ENCODE measurements around the gene MRLN.

DNA sequence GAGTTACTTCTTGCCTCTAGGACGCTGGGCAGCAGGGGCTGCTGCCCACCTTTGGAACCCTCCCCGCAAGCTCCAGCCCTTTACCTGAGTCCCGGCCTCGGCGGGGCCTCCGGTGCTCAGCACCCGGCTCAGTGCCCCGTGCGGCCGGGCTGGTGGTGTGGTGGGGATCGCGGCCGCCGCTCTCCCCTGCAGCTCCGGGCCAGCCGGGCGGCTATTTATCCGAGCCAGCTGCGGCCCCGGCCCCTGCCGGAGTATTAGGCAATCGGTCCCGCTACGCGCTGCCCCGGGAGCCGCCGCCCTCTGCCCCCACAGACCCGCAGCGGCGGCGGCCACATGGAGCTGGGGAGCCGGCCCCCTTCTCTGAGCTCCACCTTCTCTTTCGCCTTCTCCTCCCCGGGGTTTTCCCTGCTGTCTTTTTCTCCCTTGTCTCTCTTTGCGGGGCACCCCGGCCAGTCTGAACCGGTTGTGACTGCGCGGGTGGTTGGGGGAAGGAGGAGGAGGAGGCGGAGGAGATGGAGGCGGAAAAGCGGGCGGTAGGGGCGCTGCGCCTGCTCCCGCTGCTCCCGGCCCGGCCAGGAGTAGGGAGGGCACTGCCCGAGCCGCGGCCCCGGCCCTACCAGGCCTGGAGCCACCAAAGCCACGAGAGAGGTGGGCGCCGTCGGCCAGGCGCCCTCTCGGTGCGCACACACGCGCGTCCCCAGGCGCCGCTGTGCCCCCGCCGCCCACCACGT is 43.7 kb downstream of the MRLN start, which contains the start of gene SLC16A9:
- TF ChIP-seq POLR2A (IDR thresholded peaks at IDR 0.05): peak in 1 of 3 donors; percentile 31
- TF ChIP-seq, protein P1, sequence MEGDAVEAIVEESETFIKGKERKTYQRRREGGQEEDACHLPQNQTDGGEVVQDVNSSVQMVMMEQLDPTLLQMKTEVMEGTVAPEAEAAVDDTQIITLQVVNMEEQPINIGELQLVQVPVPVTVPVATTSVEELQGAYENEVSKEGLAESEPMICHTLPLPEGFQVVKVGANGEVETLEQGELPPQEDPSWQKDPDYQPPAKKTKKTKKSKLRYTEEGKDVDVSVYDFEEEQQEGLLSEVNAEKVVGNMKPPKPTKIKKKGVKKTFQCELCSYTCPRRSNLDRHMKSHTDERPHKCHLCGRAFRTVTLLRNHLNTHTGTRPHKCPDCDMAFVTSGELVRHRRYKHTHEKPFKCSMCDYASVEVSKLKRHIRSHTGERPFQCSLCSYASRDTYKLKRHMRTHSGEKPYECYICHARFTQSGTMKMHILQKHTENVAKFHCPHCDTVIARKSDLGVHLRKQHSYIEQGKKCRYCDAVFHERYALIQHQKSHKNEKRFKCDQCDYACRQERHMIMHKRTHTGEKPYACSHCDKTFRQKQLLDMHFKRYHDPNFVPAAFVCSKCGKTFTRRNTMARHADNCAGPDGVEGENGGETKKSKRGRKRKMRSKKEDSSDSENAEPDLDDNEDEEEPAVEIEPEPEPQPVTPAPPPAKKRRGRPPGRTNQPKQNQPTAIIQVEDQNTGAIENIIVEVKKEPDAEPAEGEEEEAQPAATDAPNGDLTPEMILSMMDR (IDR thresholded peaks at IDR 0.05 in 8 of 11, conservative IDR thresholded peaks at IDR 0.05 in 3 of 11): peak in 5 of 11 experiments; percentile 18 to 59 (median 31)
